ENCODE results near the gene UBXN10. TPM values are rescaled to one million over a fixed set of nuclear protein-coding genes. Genes with fewer than 3 reads are reported as not detected.
A peak's percentile ranks its signal among the peaks of the same experiment; 100 is the strongest.

The UBXN10 gene
- total RNA-seq, 2 donors from 2014 or later: 4.2 to 4.3 TPM

DNA sequence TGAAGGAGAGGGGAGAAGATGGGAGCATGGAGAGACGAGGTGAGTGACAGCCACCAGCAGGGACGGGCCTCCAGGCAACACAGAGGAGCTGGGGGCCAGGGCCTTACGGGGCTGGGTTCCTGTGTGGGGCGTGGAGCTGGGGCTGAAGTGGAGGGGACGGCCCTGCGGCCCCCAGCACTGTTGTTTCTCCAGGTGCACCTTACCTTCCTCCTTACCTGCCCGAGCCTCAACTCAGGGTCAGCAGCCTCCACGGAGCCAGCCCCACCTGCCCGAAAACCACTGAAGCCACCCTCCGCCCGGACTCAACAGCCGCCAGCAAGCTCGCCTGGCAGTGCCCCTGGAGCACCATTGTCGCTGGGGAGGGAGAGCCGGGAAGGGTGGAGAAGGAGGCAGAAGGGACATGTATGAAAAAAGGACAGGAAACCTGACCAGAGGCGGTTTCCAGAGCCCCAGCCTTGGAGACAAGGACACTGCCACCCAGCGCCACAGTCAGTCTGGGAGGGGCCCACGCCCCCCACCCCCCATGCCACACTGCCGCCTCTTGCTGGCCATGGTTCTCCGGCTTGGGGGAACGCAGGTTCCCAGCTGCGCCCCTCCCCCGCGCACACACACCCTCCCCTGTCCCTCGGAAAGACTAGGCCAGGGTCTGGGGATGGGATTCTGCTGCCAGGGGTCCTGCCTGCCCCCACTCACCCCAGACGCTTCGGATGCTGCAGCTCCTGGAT is 36.1 kb upstream of the UBXN10 start:
- intact Hi-C loops (cut with DNase I, micrococcal nuclease): loop anchor here in 1 of 2 donors (5.0 to 10.0 kb wide), 3 partner anchors 45 to 232 kb away; partner anchors contain the start of gene PLA2G2A
- ATAC-seq (no peak), DNase-seq (peak in 1 of 2 donors; percentile 20)

DNA sequence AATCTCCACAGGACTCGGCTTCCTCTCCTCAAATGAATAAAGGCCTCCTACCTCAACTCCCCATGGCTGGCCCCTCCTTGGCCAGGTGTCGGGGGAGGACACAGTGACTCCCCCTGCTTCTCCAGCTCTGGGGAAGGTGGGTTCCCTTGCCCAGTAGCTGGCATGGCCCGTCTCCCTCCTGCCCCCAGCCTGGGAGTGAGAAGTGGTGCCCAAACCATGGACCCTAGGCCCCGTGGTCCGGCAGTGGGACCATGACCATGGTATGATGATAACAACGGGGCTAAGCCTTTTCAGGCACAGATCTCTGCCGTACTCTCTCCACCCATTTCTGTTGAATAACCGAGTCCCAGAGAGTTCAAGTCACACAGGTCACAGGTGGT is 35.6 kb upstream of the UBXN10 start:
- intact Hi-C loops (cut with DNase I, micrococcal nuclease): loop anchor here in 1 of 2 donors (5.0 to 10.0 kb wide), 2 partner anchors 46 to 233 kb away; no protein-coding TSS in a partner anchor
- DNase-seq: peak in 1 of 2 donors; percentile 8
- ATAC-seq: no peak

DNA sequence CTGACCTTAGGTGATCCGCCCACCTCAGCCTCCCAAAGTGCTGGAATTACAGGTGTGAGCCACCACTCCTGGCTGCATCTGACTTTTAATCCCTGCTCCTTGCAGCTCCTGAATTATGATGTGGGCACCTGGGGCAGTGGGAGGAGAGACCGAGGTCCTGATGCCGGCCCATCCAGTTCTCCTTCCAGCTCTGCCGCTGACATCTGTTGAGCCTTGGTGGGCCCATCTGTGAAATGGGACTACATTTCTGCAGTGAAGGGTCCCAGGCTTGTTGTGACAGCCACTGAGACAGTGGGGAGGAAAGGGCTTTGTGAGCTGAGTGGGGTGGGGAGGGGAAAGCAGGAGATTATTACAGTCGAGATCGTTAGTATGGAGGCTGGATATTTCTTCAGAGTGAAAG is 34.9 kb upstream of the UBXN10 start:
- intact Hi-C loops (cut with DNase I, micrococcal nuclease): loop anchor here in 1 of 2 donors (5.0 to 10.0 kb wide), 2 partner anchors 46 to 234 kb away; no protein-coding TSS in a partner anchor
- ATAC-seq (no peak), DNase-seq (peak in 1 of 2 donors; percentile 14)

DNA sequence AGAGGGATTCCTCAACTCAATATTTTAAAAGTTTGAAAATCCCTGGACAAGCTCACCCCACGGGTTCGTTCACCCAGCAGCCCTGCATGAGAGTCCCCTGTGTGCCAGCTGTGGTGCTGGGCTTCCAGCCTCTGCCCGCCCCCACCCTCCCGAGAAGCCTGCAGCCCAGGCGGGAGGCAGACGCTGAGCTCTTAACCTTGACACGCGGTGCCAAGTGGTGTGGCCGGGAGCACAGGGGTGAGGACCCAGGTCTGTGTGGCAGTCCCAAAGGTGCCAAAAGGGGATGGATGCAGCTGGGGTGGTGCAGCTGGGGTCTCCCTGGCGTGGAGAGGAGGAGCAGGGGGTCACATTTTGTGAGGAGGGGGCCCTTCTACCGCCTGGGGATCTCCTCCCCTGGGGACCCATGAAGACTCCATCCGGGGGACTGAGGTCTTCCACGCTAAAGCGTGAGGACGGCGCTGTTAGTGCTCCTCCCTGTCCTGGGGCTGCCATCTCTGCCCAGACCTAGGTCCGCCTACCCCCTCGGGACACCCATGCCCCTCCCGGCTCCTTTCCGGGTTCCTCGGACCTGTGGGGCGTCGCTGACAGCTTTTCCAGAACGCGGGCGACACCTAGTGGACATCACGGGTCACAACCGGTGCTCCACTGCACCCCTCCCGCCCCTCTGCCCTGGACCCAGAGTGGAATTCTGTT is 33.8 kb upstream of the UBXN10 start:
- DNase-seq (peak; percentile 83 to 85), ATAC-seq (peak; percentile 95)
- intact Hi-C loops (cut with DNase I, micrococcal nuclease): loop anchor here in 1 of 2 donors (5.0 to 10.0 kb wide), 2 partner anchors 47 to 235 kb away; no protein-coding TSS in a partner anchor

DNA sequence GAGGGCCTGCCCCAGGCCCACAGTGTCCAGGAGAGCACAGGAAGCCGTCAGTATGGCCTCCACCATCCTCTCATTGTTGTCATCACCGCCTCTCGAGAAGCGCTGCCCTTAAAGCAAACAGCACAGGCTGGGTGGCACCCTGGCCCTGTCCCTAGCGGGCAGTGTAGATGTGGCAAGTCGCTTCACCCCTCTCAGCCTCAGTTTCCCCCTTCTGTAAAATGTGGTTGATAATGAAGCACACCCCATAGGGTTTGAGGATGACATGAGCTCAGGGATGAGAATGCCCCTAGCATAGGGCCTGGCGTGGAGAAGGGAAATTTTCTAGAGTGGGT is 33.3 kb upstream of the UBXN10 start:
- intact Hi-C loops (cut with DNase I, micrococcal nuclease): loop anchor here in 1 of 2 donors (5.0 to 10.0 kb wide), 2 partner anchors 48 to 235 kb away; no protein-coding TSS in a partner anchor
- DNase-seq (no peak), ATAC-seq (no peak)

DNA sequence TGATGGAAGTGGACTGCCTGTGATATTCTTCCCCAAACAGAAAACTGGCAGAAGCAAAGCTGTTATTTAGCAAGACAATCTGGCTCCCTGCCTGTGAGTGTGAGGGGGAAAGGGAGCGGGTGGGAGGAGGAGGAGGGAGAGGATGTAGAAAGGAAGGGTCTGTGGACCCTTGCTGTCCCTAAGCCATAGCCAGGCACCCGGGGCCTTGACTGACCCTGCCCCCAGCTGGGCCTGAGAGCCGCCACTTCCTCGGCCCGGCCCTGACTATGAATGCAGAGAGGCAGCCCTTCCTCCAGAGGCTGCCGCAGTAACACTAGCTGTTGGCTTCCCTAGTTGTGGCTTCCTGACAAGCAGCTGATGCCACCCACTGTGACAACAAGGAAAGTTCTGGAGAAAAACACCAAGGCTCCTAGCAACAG is 32.9 kb upstream of the UBXN10 start:
- intact Hi-C loops (cut with DNase I, micrococcal nuclease): loop anchor here in 1 of 2 donors (5.0 to 10.0 kb wide), 2 partner anchors 48 to 236 kb away; no protein-coding TSS in a partner anchor
- ATAC-seq: no peak
- peak in 1 of 2 donors; percentile 38 for DNase-seq

DNA sequence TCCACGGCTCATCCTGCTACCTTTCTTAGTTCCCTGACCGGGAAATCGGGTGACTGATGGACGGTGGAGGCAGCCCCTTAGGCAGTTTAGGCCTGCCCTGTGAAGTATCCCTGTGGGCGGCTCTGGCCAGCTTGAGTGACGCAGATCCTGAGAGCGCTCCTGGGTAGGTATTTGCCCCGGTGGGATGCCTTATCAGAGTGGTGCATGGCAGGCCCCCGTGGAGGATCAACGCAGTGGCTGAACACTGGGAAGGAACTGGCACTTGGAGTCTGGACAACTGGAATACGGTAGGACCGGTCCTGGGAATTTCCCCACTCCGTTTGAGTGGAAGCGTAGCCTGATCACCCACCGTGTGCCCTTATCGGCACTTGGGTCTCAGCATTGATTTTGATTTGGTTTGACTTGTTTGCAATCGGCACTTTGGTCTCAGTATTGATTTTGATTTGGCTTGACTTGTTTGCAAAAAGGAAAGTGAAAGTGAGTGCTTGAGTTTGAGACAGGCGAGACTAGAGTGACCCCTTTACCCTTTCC is 31.5 kb upstream of the UBXN10 start:
- DNase-seq (peak in 1 of 2 donors; percentile 18), ATAC-seq (no peak)
- intact Hi-C loops (cut with DNase I, micrococcal nuclease): loop anchor here in 1 of 2 donors (5.0 to 10.0 kb wide), 2 partner anchors 50 to 237 kb away; no protein-coding TSS in a partner anchor

DNA sequence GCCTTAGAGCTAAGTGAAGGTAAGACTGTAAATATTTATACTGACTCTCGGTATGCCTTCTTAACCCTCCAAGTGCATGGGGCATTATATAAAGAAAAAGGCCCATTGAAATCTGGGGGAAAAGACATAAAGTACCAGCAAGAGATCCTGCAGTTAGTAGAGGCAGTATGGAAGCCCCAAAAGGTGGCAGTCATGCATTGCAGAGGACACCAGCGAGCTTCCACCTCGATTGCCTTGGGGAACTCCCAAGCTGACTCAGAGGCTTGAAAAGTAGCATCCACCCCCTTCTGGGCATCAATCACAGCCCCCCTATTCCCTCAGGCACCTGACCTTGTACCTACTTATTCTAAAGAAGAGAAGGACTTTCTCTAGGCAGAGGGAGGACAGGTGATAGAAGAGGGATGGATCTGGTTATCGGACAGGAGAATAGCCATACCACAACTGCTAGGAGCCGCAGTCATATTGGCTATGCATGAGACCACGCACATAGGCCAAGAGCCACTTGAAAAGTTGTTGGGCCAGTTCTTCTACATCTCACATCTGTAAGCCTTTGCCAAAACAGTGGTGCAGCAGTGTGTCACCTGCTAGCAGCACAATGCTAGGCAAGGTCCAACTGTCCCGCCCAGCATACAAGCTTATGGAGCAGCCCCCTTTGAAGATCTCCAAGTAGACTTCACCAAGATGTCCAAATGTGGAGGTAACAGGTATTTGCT is 27.4 kb upstream of the UBXN10 start:
- intact Hi-C loops (cut with DNase I, micrococcal nuclease): loop anchor here in 1 of 2 donors (10.0 kb wide), 1 partner anchor 54 kb away; no protein-coding TSS in a partner anchor
- DNase-seq: no peak
- ATAC-seq: no peak

DNA sequence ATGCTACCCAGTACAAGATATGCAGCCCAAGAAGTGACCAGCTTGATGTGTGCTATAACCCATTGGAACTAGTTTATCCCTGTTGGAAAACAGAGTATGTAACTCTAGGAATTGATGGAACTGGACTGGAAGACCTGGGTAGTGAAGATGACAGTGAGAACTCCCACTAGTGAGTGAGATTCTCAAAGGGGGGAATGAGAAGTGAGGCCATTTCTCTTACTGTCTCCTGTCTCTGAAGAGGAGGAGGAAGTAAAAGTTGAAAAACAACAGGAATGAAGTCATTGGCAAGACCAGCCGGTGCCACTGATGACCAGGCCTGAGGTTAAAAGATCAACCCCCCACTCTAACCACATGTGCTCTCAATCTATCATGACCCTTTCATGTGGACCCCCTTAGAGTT is 25.9 kb upstream of the UBXN10 start:
- no peak for ATAC-seq
- no peak for DNase-seq
- intact Hi-C loops (cut with DNase I, micrococcal nuclease): no loop called here

DNA sequence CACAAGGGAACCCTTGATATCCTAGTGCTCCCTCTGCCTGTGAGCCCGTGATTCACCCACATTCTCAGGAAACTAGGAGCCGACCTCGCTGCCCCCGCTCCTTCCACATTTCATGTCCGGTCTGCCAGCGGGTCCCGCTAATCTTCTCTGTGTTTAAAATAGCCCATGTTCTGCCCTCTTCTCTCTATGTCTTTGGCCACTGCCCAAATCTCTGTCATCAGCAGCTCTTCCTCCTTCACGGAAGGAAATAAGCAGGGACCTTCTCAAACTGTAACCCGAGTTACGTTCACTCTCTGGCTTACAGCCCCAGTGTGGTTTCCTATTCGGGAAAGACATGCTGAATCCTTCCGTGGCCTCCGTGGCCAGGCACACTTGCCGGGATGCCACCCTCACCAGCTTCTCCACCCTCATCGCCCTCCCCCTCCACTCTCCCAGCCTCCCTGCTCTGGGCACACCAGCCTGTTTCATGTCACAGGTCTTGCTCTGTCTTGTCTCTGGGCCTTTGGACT is 21.1 kb upstream of the UBXN10 start:
- intact Hi-C loops (cut with DNase I, micrococcal nuclease): no loop called here

DNA sequence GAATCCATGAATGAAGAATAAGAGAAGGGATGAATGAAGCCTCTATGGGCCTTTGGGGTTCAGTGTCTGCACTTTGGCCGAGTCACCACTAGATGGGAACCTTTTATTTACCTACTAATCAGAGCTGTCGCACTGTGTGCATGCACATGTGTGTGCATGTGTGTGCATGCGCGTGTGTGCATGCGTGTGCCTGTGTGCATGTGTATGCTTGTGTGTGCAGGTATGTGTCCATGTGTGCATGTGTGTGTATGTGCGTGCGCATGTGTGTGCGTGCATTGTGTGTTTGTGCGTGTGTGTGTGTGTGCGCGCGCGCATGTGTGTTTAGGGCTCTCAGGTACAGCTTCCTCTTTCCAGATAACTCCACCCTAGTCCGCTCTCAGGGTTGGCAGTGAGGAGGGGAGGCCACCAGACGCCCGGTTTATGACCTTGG is 20.4 kb upstream of the UBXN10 start:
- DNase-seq (no peak), ATAC-seq (peak; percentile 66)
- intact Hi-C loops (cut with DNase I, micrococcal nuclease): no loop called here

More for the DNA sequence above, 21.1 kb upstream of the UBXN10 start:
- no peak for ATAC-seq
- no peak for DNase-seq

DNA sequence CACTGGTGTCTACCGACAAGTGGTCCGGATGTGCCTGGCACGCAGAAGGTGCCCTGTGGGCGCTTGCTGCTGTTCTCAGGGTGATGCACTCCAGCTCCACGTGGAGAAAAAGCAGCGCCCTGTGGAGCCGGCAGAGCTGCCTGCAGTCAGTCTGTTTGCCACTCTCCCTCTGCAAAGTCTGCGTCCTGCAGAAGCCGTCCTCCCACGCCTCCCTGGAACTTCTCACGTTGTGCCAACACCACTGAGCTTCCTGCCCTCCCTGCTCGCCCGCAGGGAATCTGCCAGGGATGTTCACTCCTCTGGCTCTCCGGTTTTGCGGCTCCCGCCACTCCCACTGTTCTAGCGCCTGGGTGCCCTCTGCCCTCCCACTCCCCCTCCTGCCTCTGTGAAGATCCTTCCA is 19.8 kb upstream of the UBXN10 start:
- peak; percentile 20 for ATAC-seq
- DNase-seq: peak in 1 of 2 donors; percentile 49
- intact Hi-C loops (cut with DNase I, micrococcal nuclease): no loop called here

DNA sequence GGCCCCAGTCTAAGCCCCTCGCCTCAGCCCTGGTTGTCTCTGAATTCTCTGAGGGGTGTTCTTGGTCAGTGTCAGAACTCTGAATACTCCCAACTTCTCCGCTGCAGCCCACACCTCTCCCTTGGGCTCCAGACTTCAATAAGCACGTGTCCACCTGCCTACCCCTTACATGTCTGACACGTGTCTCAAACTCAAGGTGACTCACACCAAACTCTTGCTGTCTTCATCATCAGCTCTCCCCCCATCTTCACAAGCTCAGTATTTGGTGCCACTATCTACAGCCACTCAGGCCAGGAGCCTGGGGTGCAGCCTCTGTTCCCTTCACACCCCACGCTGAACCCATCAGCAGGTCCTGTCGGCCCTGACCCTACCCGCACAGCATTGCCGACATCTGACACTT is 18.8 kb upstream of the UBXN10 start:
- ATAC-seq (no peak), DNase-seq (no peak)
- intact Hi-C loops (cut with DNase I, micrococcal nuclease): no loop called here

DNA sequence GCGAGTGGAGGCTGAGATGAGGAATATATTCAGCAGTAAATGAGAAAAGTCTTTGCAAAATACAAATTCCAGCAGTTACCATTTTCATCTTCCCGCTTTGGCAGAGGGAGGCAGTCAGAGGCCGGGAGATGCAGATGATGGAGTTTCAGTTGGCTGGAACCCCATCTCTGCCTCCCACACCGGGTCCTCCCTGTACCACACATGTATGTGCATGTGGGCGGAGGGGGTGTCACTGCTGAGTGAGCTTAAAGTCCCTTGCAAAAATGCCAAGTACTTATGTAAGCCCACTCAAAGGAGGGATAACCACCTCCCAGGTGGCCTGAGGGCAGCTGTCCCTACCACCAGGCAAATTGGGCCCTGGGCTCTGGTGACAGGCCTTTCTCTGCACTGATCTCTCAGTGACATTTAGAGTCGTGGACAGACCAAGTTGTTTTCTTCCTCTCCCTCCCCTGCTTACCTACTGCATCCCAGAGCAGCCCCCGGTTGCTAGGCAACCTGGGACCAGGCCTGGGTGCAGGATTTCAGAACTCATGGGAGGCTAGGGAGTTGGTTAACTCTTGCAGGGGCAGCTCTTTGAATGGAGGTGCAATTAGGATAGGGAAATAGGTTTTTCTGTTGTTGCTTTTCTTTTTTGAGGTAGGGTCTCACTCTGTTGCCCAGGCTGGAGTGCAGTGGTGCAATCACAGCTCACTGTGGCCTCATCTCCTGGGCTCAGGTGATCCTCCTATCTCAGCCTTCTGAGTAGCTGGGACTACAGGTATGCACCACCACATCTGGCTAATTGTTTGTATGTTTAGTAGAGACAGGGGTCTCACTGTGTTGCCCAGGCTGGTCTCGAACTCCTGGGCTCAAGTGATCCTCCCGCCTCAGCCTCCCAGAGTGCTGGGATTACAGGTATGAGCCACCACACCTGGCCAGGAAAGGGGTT is 17.1 kb upstream of the UBXN10 start:
- no peak for ATAC-seq
- DNase-seq: no peak
- intact Hi-C loops (cut with DNase I, micrococcal nuclease): no loop called here

DNA sequence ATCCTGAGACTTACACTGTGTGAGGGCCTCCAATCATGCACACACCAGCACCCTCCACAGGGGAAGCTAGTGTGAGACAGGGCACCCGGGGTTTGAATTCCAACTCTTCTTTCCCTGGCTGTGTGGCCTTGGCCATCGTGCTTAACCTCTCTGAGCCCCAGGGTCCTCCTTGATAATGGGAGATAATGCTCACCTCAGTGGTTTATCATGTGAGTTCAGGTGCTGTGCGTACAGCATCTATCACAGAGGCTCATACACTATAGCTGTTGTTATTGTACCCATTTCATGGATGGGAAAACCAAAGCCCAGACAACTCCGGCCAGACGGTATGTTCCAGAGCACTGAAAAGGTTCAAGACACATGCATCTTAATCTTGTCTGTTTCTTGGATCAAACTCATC is 16.0 kb upstream of the UBXN10 start:
- intact Hi-C loops (cut with DNase I, micrococcal nuclease): no loop called here
- DNase-seq (no peak), ATAC-seq (no peak)

DNA sequence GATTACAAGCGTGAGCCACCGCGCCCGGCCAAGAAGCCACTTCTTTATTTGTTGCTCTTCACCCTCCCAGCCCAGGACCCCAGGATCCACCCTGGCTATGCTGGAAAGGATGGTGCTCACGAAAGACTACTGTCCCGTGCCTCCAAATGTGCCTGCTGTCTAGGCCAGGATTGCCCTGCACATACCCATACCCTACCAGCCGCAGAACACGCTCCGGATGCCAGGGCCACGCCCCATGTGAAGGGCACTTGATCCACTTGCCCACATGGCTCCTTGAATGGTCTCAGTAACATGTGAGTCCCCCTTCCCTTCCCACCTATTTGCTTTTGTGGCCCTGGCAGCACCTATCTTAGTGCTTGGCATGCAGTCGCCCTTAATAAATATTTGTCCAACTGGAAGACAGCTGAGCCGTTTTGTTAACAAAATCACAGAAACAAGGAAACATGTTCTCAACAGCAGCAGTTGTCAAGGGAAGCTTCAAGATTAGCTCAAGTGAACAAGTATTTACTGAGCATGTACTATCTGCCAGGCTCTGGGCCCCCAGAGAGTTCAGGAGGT is 13.8 kb upstream of the UBXN10 start:
- intact Hi-C loops (cut with DNase I, micrococcal nuclease): no loop called here
- ATAC-seq (no peak), DNase-seq (no peak)

DNA sequence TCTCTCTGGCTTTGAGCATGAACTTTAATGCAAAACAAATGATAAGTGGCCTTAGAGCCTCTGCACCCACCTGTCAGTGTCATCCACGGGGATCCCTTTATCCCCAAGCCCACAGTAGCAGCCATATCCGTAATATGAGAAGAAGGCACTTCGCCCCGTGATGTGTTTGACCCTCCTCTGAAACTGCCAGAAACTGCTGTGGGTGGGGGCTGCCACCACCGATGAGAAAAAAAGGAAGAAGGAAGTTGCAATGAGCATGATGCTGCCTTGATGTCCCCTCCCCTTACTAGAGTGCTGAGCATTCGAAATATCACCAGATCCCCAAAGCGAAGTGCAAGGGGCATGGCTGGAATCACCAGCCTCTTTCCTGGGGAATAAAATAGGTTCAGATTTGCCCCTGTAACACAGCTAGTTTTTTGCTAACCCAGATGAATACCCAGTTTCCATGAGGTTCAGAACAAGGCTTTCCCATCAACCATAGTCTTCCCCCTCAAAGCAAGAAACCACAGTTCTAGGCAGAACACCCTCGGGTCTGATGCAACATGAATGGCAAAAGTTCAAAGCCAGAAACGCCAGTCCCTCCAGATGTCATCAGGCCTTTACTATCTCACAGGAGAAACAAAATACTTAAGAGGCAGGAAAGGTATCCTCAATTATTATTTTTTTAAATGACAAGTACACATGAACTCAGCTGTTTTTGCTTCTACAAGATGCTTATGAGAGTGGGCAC is 10.8 kb upstream of the UBXN10 start:
- no peak for ATAC-seq
- intact Hi-C loops (cut with DNase I, micrococcal nuclease): no loop called here

More for the DNA sequence above, 10.8 kb upstream of the UBXN10 start:
- no peak for DNase-seq
